ENCODE results near the gene HDAC9.

The HDAC9 gene

GRCh38 chr7:18798088-18798906 is 302.7 kb downstream of the HDAC9 start:
- DNase-seq, result no peak

GRCh38 chr7:18799899-18800298 is 304.4 kb downstream of the HDAC9 start:
- DNase-seq, result no peak

DNA sequence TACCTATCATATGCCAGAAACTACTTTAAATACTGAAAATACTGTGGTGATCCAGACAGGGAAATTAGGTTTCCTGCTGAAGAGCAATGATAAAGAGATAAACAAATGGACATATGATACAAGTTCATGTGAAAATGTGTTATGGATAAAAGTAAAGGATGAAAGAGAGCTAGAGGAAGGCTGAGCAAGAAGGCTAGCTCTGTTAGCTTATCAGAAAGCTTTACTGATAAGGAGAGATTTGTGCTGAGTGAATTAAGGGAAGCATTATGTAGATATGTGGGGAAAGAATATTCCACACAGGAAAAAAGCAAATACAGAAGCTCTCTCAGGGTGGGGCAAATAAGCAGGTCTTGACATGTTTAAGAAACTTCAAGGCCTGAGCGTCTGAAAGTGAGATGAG is 308.4 kb downstream of the HDAC9 start:
- DNase-seq, result no peak

DNA sequence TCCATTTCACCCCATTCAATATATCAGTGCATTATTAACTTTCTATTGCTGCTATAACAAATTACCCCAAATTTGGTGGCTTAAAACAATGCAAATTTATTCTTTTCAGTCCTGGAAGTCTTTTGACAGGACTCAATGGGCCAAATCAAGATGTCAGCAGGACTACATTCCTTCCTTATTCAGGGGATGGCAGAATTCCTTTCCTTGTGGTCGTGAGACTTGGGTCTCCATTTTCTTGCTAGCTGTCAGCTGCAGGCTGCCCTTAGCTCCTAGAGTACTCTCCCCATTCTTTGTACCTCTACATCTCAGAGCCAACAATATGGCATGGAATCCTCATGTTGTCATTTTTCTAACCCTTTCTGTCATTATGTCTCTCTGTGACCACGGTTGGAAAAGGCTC is 310.6 kb downstream of the HDAC9 start:
- no peak for DNase-seq

DNA sequence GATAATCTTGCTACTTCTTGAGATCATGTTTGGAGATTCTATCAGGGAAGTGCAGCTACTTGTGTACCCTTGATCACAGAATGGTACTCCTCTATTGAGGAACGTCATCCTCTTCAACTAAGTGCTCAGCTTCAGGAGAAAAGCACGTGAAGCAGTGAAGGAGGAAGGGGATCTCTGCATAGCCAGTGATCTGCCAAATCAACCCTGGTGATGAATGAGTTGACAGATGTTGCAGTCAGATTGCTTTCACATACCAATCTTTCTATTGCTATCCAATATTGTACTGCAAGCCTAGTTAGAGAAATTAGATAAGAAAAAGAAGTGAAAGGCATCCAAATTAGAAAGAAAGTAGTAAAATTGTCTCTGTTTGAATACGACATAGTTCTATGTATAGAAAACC is 312.5 kb downstream of the HDAC9 start:
- DNase-seq, result no peak

DNA sequence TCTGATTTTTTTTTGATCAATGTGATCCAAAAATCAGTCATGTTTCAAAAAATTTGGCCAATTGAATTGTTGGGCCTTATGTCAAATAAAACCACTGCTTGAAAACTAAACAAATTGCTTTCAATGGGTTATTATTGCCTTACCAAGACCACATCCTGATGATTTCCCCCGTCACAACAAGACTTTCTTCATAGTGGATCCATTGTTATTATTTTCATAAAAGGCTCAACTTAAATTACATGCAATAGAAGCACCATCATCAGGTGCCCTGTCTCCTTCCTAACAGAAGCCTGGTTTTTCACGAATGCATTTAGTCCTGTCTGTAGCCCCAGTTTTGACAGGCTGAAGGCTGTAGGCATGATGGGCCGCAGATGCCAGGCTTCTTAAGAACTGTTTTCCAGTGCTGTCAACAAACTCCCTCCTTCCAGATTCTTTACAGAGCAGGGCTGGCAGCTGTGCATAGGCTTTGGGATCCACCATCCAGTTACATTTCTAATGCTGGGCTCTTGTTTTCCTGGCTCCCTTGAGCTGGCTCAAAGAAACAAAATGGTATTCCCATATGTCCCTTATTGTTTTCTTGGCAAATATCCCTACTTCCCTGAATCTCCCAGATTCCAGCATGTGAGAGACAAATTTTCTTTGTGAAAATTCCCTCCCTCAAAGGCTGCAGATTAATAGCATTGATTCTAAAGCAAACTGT is 319.9 kb downstream of the HDAC9 start:
- DNase-seq, result no peak

DNA sequence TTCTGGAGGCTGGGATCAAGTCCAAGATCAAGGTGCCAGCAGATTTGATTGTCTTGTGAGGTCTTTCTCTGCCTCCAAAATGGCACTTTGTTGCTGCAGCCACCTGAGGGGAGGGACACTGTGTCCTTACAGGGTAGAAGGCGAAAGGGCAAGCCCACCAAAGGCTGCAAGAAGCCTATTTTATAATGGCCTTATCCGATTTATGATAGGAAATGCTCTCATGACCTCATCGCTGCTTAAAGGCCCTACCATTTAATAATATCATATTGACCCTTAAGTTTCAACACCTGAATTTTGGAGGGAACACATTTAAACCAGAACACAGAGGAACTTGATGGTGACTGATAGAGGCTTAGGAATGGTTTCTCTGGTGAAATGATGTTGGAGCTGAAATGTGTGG is 325.4 kb downstream of the HDAC9 start:
- DNase-seq, result no peak

DNA sequence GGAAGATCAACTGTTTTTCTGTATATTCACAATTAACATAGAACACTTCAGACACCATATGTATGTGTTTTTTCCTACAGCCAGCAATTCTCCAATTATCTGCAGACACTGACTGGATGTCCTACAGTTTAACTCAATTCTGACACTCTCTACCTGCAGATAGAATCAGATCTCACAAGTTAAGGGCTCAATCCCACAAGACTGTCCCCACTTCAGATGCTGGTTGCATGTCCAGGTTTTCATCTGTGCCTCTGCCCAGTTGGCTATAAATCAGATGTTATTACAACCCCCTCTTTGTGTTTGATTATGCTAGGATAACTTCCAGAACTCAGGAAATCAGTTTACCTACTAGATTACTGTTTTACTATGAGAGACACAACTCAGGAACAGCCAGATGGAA is 326.0 kb downstream of the HDAC9 start:
- DNase-seq, result no peak

- DNase-seq, result no peak
These were observed 328.6 kb downstream of the HDAC9 start for GRCh38 chr7:18824157-18824556.

DNA sequence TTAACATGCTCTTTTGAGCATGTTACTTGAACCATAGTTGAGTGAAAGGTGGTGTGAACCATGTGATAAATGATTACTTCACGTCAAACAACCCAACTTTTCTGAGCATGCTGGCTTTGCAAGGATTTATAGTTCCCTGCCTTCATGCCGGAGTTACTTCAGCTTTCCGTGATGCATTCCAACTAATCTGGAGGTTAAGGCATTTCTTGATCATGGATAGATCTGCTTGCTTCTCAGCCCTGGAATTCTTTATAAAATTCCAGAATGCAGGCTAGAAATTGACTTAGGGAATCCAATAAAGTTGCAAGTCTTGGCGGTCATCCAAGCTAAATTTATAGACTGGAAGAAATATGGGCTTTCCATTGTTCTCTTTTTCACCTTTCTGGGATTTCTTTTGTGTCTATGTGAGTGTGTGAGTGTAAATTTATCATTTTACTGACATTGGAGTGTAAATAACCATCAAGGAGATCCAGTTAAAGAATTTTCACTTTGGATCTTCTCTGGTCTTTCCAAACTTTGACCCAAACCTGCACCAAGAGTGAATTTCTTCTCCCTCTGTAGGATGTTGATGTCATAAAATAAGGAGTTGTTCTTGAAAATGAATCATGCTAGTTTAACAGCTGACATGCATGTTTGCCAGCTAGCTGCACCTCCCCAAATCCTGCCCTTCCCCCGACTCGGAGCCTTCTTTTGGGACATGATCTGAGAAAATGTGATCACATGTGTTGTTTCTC is 332.9 kb downstream of the HDAC9 start:
- no peak for DNase-seq

DNA sequence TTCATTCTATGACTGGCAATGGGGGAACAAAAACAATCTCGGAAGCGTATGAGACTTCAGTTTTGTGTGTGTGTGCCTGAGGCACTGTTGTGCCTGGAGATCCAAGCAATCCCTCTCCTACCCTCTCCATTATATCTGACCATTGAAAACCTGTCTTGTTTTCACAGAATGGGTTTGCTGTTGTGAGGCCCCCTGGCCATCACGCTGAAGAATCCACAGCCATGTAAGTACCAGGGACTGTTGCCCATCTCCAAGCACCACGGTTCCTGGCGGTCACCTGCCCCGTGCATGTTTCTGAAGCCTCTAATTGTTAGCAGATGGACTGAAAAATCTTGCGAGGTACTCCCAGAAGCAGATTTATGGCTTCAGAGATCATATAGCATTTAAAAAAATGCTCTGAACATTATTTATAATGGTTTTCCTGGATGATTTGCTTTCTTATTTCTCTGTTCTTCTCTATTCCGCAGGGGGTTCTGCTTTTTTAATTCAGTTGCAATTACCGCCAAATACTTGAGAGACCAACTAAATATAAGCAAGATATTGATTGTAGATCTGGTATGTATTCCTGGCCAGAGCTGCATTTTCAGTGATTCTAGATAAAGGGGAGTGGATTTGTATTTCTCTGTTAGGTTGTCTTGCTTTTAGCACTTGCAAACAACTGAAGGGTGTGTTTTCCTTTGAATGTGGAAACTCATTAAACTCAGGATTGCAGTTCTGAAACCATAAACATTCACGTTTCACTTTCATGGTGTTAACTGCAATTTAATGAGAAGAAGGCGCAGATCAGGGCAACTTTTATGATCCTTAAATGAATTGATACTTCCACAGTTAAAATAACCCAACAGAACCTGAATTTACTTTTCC is 333.7 kb downstream of the HDAC9 start:
- DNase-seq, result no peak

DNA sequence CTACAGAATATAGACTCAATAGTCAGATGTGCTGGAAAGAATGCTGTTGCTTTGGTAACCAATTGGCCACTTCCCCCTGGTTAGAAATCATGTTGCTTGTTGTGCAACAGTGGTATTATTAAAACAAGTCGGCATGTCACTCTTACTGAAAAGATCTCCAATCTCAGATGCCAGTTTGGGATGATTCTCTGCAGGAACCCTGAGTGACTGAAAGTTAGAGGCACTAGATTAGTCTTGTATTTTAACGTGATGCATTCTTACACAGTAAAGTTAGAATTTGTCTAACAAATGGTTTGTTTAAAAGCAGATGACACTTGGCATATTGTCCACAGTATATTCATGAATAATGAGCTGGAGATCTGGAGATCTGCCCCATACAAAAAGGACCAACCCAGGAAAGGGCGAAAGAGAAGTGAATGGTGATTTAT is 334.3 kb downstream of the HDAC9 start:
- no peak for DNase-seq

DNA sequence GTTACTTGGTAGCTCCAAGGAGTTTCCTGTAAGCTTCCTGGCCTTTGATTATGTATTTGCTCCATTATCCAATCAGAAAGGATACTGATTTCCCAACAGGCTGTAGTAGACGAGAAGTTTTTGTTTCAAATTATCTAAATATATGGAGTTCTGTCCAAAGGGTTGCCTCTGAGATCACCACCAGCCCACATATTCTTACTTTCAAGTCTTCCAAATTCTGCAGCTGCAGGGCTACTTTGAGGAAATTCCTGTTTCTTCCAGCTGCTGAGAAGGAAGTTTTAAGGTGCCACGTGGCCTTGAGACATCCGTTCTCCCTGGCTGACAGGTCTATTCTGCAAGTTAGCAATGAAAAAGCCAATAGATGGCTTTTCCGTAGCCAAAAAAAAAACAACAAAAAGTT is 335.9 kb downstream of the HDAC9 start:
- DNase-seq, result no peak

GRCh38 chr7:18831943-18832342 is 336.4 kb downstream of the HDAC9 start:
- DNase-seq, result no peak

GRCh38 chr7:18834577-18834976 is 339.0 kb downstream of the HDAC9 start:
- DNase-seq, result no peak

- DNase-seq, result peak; percentile 3 to 33
These were observed 339.6 kb downstream of the HDAC9 start for GRCh38 chr7:18835001-18835690.

GRCh38 chr7:18843979-18844378 is 348.4 kb downstream of the HDAC9 start:
- no peak for DNase-seq

DNA sequence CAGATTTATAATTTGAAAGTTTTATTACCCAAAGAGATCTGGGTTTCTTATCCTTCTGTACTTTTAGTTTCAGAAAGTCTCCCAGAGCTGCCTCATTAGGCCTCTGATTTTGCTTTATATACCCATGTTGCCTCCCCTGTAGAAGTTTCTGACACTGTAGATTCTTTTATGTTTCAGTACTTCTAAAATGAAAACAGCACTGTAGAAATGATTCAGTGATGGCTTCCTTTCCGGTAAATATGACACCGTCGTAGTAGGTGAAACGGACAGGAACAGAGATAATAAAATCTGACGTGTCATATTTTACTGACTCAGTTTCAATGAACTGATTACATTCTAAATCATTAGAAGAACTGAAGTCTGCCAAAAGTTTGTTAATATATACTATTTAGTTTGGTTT is 349.2 kb downstream of the HDAC9 start:
- no peak for DNase-seq

- DNase-seq, result no peak
These were observed 350.2 kb downstream of the HDAC9 start for GRCh38 chr7:18845700-18846099.

DNA sequence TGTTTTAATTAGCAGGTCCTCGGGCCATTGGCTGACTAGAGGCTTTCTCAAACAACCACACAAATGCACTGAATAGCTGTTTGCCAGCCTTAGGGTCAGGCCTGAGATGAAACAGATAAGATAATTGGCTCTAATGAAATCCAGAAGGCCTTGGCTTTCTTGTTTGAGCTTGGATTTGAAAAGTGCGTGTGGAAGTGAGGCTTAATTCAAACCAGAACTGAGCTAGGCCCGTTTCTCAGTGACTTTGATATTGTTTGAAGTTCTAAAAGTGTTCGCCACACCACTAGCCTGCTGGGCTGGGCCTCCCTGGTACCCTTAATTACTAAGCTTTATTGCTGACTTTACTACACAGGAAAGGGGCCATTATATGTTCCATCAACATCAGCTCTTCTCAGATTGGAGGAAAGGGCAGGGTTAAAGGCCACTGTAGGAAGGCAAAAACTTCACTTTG is 351.2 kb downstream of the HDAC9 start:
- no peak for DNase-seq

DNA sequence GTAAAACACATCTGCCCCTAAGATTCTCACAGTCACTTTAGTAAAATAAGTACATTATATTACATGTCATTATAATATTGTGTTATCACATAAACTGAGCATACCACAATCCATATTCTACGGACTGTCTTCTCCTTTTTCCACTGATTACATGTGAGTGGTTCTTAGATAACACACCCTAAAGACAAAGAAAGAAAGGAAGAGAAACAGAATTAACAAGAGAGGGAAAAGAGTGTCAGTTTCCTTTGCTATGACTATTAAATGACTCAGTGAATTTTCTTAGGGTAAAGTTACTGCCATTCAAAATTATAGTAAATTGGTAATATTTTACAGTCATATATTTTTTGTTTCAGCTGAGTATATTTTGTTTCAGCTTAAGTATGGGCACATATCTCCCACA is 353.6 kb downstream of the HDAC9 start:
- DNase-seq, result no peak

- DNase-seq, result no peak
These were observed 360.2 kb downstream of the HDAC9 start for GRCh38 chr7:18855796-18856195.
